ENCODE measurements around the gene FCHSD2.

DNA sequence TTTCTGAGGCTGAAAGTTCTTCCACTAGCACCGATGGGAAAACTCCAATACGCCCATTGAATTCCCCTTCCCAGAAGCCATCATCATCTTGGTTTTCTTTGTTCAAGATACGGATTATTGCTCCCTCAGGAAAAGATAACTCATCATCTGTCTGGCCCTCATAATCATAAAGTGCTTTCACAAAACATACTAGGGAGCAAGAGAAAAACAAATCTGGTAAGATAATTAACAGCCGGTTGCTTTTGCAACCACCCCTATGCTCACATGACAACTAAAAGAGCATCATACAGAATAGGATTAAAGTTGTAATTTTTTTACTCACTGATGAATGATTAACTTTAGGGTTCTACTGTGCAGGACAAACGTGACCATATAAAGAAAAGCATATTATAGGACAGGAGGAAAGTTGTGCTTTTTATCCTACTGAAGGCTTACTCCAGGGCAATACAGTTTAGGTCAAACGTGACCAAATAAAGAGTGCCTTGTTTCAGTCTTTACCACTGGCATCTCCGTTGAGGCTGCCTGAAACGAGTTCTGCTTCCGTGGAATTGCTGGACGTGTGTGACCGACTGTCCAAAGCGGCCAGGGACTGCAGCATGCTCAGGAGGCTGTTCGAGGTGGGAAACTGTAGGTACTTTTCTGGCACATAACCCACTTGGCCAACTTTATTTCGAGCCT lies 299.3 kb downstream of the FCHSD2 start:
- TF ChIP-seq, protein P1, sequence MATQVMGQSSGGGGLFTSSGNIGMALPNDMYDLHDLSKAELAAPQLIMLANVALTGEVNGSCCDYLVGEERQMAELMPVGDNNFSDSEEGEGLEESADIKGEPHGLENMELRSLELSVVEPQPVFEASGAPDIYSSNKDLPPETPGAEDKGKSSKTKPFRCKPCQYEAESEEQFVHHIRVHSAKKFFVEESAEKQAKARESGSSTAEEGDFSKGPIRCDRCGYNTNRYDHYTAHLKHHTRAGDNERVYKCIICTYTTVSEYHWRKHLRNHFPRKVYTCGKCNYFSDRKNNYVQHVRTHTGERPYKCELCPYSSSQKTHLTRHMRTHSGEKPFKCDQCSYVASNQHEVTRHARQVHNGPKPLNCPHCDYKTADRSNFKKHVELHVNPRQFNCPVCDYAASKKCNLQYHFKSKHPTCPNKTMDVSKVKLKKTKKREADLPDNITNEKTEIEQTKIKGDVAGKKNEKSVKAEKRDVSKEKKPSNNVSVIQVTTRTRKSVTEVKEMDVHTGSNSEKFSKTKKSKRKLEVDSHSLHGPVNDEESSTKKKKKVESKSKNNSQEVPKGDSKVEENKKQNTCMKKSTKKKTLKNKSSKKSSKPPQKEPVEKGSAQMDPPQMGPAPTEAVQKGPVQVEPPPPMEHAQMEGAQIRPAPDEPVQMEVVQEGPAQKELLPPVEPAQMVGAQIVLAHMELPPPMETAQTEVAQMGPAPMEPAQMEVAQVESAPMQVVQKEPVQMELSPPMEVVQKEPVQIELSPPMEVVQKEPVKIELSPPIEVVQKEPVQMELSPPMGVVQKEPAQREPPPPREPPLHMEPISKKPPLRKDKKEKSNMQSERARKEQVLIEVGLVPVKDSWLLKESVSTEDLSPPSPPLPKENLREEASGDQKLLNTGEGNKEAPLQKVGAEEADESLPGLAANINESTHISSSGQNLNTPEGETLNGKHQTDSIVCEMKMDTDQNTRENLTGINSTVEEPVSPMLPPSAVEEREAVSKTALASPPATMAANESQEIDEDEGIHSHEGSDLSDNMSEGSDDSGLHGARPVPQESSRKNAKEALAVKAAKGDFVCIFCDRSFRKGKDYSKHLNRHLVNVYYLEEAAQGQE (IDR thresholded peaks at IDR 0.05; ENCODE audit: insufficient read depth in 1 of 2, low read depth in 2 of 2, low read length in 2 of 2), result no peak
- TF ChIP-seq POLR2AphosphoS5 (IDR thresholded peaks at IDR 0.05; ENCODE audit: low read depth, low read length) (no peak), SIN3A (IDR thresholded peaks at IDR 0.05; ENCODE audit: borderline replicate concordance, insufficient read depth, low read length) (no peak), TAF1 (IDR thresholded peaks at IDR 0.05; ENCODE audit: borderline replicate concordance, insufficient read depth, low read length) (no peak), FOXP2 (optimal IDR thresholded peaks at IDR 0.05; ENCODE audit: borderline replicate concordance, extremely low read depth, extremely low read length, insufficient read depth) (no peak)

Data from PFSK-1 (cell line).